ENCODE results near the gene SIVA1. TPM values are rescaled to one million over a fixed set of nuclear protein-coding genes. Genes with fewer than 3 reads are reported as not detected.

Gene SIVA1
- total and polyA plus RNA-seq, 7 donors, result 55.8 to 233 (median 105) TPM

GRCh38 chr14:104782808-104783139, 29.8 kb downstream of the SIVA1 start:
- no peak for DNase-seq
- Histone ChIP-seq H3K27me3 (ENCODE audit: insufficient read depth in 3 of 3, low read length in 2 of 3) (no peaks in the 10 kb centered on the region), H3K4me3 (no peak overlapping the region), H3K9me3 (no peaks in the 10 kb centered on the region), H3K27ac (no peak overlapping the region), H3K36me3 (ENCODE audit: insufficient read depth in 1 of 2, low read depth in 1 of 2) (peaks cover 0 to 13% of the 10 kb centered on the region in 2 donors), H3K4me1 (peaks cover 7% of the 10 kb centered on the region)
- WGBS, 3 donors, result 80 to 82% (median 81%) methylated on average over 12 to 13 of the region's 13 CpGs
- no peak for TF ChIP-seq CTCF (IDR thresholded peaks at IDR 0.05)
- intact Hi-C loops (cut with DNase I), result no loop called here
- no peak for ATAC-seq

- ATAC-seq, result no peak
- Histone ChIP-seq H3K27ac (no peak overlapping the region), H3K9me3 (no peaks in the 10 kb centered on the region), H3K27me3 (ENCODE audit: insufficient read depth in 3 of 3, low read length in 2 of 3) (no peaks in the 10 kb centered on the region), H3K4me3 (no peak overlapping the region), H3K36me3 (ENCODE audit: insufficient read depth in 1 of 2, low read depth in 1 of 2) (peaks cover 0 to 20% of the 10 kb centered on the region in 2 donors), H3K4me1 (peaks cover 7% of the 10 kb centered on the region)
- TF ChIP-seq CTCF (IDR thresholded peaks at IDR 0.05), result no peak
- WGBS, 3 donors, result 84 to 89% (median 88%) methylated on average over 15 to 16 of the region's 16 CpGs
- intact Hi-C loops (cut with DNase I), result no loop called here
- DNase-seq, result no peak
These were observed 30.7 kb downstream of the SIVA1 start for GRCh38 chr14:104783484-104784217.

- WGBS, 3 donors, result 81 to 84% (median 81%) methylated on average over 7 to 9 of the region's 9 CpGs
- Histone ChIP-seq H3K27me3 (ENCODE audit: insufficient read depth in 3 of 3, low read length in 2 of 3) (no peaks in the 10 kb centered on the region), H3K27ac (no peak overlapping the region), H3K36me3 (ENCODE audit: insufficient read depth in 1 of 2, low read depth in 1 of 2) (peaks cover 0 to 21% of the 10 kb centered on the region in 2 donors), H3K4me1 (peaks cover 7% of the 10 kb centered on the region), H3K9me3 (no peaks in the 10 kb centered on the region), H3K4me3 (no peak overlapping the region)
- ATAC-seq (no peak), DNase-seq (no peak)
- intact Hi-C loops (cut with DNase I), result no loop called here
- TF ChIP-seq CTCF (IDR thresholded peaks at IDR 0.05), result no peak
These were observed 31.2 kb downstream of the SIVA1 start for GRCh38 chr14:104784218-104784568.

- peaks cover 0 to 28% of the 10 kb centered on the region in 2 donors for H3K36me3 ChIP-seq (ENCODE audit: insufficient read depth in 1 of 2, low read depth in 1 of 2)
- 75 to 84% (median 77%) methylated on average over 31 to 36 of the region's 36 CpGs for WGBS, 3 donors
- intact Hi-C loops (cut with DNase I), result no loop called here
- no peak for DNase-seq
- ATAC-seq, result no peak
- TF ChIP-seq CTCF (IDR thresholded peaks at IDR 0.05), result no peak
- no peak overlapping the region for H3K4me3 ChIP-seq
- H3K9me3 ChIP-seq, result no peaks in the 10 kb centered on the region
- peaks cover 7% of the 10 kb centered on the region for H3K4me1 ChIP-seq
- H3K27me3 ChIP-seq (ENCODE audit: insufficient read depth in 3 of 3, low read length in 2 of 3), result no peaks in the 10 kb centered on the region
- no peak overlapping the region for H3K27ac ChIP-seq
These were observed 32.1 kb downstream of the SIVA1 start for GRCh38 chr14:104784846-104785707.
